ENCODE data around the gene ABHD8.

DNA sequence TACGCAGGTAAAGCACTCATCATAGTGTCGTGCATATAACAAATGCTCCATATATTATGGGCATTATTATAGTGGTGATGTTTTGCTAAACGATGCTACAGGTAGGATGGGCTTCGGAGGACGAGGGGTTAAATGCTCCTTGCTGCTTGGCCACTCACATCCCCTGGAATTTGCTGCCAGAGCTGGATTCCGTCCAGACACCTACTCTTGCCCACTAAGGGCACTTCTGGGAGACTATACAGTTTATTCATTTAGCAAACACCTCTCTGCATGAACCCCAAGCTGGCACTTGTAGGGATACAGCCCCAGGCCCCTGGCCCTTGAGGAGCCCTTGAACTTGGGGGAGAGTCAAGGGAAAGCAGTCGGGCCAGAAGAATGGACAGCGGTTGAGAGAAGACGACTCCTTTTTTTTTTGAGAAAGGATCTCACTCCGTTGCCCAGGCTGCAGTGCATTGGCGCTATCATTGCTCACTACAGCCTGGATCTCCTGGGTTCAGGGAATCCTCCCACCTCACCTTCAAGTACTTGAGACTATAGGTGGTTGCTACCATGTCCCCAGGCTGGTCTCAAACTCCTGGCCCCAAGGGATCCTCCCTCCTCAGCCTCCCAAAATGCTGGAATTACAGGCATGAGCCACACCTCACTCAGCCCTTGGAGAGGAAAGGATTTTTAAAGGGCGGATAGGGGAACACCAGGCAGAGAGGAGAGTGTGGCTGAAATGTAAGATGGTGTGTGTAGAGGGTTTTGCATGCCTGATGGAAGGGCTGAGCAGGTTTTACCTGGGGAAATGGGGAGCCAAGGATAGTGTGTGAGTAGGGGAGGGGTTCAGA is 1.4 kb upstream of the ABHD8 start:
- TF ChIP-seq, protein P1, sequence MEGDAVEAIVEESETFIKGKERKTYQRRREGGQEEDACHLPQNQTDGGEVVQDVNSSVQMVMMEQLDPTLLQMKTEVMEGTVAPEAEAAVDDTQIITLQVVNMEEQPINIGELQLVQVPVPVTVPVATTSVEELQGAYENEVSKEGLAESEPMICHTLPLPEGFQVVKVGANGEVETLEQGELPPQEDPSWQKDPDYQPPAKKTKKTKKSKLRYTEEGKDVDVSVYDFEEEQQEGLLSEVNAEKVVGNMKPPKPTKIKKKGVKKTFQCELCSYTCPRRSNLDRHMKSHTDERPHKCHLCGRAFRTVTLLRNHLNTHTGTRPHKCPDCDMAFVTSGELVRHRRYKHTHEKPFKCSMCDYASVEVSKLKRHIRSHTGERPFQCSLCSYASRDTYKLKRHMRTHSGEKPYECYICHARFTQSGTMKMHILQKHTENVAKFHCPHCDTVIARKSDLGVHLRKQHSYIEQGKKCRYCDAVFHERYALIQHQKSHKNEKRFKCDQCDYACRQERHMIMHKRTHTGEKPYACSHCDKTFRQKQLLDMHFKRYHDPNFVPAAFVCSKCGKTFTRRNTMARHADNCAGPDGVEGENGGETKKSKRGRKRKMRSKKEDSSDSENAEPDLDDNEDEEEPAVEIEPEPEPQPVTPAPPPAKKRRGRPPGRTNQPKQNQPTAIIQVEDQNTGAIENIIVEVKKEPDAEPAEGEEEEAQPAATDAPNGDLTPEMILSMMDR (conservative IDR thresholded peaks at IDR 0.05; ENCODE audit: low read length), result no peak
- TF ChIP-seq EZH2phosphoT487 (IDR thresholded peaks at IDR 0.05; ENCODE audit: borderline replicate concordance), result no peak

All from Loucy (cell line).